GM13976 (cell line): ENCODE results near the gene XRCC4.

ENCODE experiments used
- DNase-seq: peaks from one replicate; pipeline ENCODE4 v3.0.0; 2012; ENCODE audit warnings: low spot score
- in situ Hi-C: fragments of 300-500 bp; cut with MboI; formaldehyde crosslinking; loops from one replicate; pipeline ENCODE4 v1.12.0; 2022; ENCODE audit warnings: low sequenced_read_pairs, mixed read lengths, inconsistent platforms; ENCODE audit not compliant: unreplicated experiment
- TF ChIP-seq, protein P1 (sequence below): IDR thresholded peaks from 2 replicates; pipeline ENCODE4 v1.5.1; 2012; ENCODE audit warnings: borderline replicate concordance, mild to moderate bottlenecking; ENCODE audit not compliant: insufficient read depth; ENCODE audit errors: extremely low read depth, missing control alignments, control extremely low read depth

XRCC4 gene

DNA sequence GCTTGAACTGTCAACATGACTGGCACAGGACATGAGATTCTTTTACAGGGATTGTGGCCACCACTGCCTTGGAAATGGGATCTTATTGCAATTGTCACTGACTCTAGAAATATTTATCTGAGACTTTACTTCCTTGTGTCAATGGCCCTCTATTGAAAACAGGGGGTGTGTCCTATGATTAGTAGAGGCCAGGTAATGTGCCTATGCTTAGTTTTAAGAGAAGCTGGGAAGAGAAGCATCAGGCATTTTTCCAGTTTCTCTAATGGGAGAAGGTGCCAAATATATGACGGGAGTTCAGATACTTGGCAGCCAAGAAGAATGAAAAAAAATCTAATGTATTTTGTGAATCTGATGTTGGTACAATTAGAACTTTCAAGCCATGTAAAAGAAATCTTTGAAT, 320.3 kb downstream of the XRCC4 start:
- TF ChIP-seq, protein P1, sequence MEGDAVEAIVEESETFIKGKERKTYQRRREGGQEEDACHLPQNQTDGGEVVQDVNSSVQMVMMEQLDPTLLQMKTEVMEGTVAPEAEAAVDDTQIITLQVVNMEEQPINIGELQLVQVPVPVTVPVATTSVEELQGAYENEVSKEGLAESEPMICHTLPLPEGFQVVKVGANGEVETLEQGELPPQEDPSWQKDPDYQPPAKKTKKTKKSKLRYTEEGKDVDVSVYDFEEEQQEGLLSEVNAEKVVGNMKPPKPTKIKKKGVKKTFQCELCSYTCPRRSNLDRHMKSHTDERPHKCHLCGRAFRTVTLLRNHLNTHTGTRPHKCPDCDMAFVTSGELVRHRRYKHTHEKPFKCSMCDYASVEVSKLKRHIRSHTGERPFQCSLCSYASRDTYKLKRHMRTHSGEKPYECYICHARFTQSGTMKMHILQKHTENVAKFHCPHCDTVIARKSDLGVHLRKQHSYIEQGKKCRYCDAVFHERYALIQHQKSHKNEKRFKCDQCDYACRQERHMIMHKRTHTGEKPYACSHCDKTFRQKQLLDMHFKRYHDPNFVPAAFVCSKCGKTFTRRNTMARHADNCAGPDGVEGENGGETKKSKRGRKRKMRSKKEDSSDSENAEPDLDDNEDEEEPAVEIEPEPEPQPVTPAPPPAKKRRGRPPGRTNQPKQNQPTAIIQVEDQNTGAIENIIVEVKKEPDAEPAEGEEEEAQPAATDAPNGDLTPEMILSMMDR = no peak
- DNase-seq = no peak
- in situ Hi-C loops = no loop called here

DNA sequence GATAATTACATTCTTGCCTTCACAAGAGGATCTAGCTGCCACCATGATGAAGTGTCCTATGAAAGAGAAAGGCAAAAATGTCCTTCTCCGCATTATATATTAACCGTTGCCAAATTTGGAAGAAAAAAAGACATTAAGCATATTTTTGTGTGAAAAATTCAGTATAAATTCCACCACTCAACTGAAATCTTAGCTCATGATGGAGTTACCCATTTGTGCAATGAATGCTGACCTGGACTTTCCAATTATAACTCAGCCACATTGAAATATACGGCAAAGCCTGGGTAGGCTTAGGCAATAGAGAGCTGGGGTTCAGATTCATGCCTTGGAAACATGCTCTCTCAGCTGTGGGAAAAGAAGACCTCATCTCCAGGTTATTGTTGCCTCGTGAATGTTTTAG, 322.9 kb downstream of the XRCC4 start:
- TF ChIP-seq, protein P1 = no peak
- in situ Hi-C loops = no loop called here

DNA sequence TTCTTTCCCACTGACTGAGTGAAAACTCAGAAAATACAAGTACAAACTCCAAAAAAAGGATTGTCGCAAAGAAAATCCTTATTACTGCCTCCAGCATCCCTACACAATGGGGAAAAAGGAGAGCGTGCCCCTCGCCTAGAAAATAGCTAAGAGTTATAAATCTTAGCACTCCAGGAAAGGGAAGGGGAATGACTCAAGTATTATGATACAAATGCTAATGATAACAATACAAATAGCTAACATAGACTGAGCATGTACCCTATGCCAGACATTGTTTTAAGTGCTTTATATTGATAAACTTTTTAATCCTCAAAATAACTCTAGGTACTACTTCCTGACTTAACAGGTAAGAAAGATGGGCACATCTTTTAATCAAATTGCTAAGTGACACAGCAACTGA, 323.4 kb downstream of the XRCC4 start:
- in situ Hi-C loops = no loop called here

More for the DNA sequence above, 322.9 kb downstream of the XRCC4 start:
- no peak for DNase-seq

DNA sequence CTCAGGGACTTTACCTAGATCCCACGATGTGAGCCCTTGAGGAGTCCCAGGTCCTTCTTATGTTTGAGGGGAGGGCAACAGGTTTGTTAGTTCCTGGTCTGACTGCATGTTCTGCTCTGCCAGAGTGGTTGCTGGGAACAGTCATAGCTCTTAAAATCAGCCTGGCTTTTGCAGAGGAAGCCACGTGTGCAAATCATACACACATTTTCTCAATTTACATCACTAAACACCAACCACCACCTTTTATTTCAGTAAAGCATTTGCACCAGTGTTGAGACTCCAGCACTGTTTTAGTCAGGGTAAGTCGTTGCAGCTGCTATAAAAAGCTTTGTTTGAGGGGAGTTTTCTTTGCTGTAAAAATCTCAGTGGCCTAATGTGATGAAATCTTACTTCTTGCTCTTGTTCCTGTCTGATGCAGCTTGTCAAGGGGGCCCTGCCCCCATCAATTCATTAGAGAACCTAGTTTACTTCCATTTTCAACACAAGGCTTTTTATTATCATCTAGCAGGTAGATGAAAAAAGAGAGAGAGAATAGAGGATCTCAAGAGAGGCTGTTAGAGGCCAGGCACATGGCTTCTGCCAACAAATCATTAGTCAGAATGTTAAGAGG, 323.9 kb downstream of the XRCC4 start:
- in situ Hi-C loops = no loop called here

More for the DNA sequence above, 323.4 kb downstream of the XRCC4 start:
- no peak for DNase-seq
- TF ChIP-seq, protein P1 = no peak

DNA sequence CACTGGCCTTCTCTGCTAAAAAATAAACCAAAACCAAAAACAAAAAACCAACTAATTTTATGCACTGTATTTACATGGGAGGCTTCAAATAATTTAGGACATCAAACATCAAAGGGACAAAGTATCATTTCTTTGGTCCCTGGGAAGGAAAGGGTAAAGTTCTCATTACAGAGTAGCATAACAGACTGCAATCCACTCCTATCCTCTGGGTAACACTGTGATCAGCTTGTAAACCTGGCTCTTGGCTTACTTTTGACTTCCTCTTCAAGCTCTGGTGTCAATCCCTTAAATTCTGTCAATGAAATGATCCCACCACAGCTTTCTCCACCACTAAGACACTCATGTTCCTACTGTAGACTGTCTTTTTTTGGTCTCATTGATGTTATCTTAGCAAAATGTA, 324.4 kb downstream of the XRCC4 start:
- in situ Hi-C loops = no loop called here
- TF ChIP-seq, protein P1 = no peak
- DNase-seq = no peak

More for the DNA sequence above, 323.9 kb downstream of the XRCC4 start:
- peak; percentile 5 for DNase-seq
- TF ChIP-seq, protein P1 = no peak
